DMS53 (cell line): ENCODE data around the gene OPCML.

Experiments used
- DNase-seq: peaks from one replicate; lab custom pipeline; 2025; lab: John Stamatoyannopoulos, UW

The OPCML gene

GRCh38 chr11:133133606-133134005 lies 398.7 kb downstream of the OPCML start:
- DNase-seq, result no peak

GRCh38 chr11:133133050-133133449 lies 399.3 kb downstream of the OPCML start:
- no peak for DNase-seq

- no peak for DNase-seq
Measured at GRCh38 chr11:133127741-133128140, 404.6 kb downstream of the OPCML start.

- no peak for DNase-seq
Measured at GRCh38 chr11:133123796-133124195, 408.5 kb downstream of the OPCML start.

GRCh38 chr11:133123366-133123765 lies 408.9 kb downstream of the OPCML start:
- no peak for DNase-seq

GRCh38 chr11:133122256-133122655 lies 410.0 kb downstream of the OPCML start:
- DNase-seq, result no peak

- DNase-seq, result no peak
Measured at GRCh38 chr11:133118563-133119268, 413.6 kb downstream of the OPCML start.

GRCh38 chr11:133115099-133115498 lies 417.2 kb downstream of the OPCML start:
- no peak for DNase-seq

- DNase-seq, result no peak
Measured at GRCh38 chr11:133107763-133108162, 424.5 kb downstream of the OPCML start.

- no peak for DNase-seq
Measured at GRCh38 chr11:133107136-133107535, 425.2 kb downstream of the OPCML start.

GRCh38 chr11:133106417-133106816 lies 425.9 kb downstream of the OPCML start:
- no peak for DNase-seq

- DNase-seq, result no peak
Measured at GRCh38 chr11:133104009-133104744, 428.1 kb downstream of the OPCML start.

- no peak for DNase-seq
Measured at GRCh38 chr11:133096981-133097380, 435.3 kb downstream of the OPCML start.

GRCh38 chr11:133086518-133086917 lies 445.8 kb downstream of the OPCML start:
- DNase-seq, result no peak

- peak; percentile 78 for DNase-seq
Measured at GRCh38 chr11:133082841-133083488, 449.3 kb downstream of the OPCML start.

- peak; percentile 56 for DNase-seq
Measured at GRCh38 chr11:133082453-133082781, 449.9 kb downstream of the OPCML start.

- peak; percentile 41 for DNase-seq
Measured at GRCh38 chr11:133081730-133082452, 450.4 kb downstream of the OPCML start.

GRCh38 chr11:133081020-133081419 lies 451.3 kb downstream of the OPCML start:
- DNase-seq, result peak; percentile 46

- DNase-seq, result peak; percentile 72
Measured at GRCh38 chr11:133078591-133079404, 453.5 kb downstream of the OPCML start.

- DNase-seq, result peak; percentile 27
Measured at GRCh38 chr11:133078012-133078411, 454.3 kb downstream of the OPCML start.

- DNase-seq, result no peak
Measured at GRCh38 chr11:133075351-133075750, 456.9 kb downstream of the OPCML start.
